Measurements from ENCODE around the gene PLEKHG1.

- TF ChIP-seq ZFP3 (CRISPR knock-in tag; IDR thresholded peaks at IDR 0.05) (no peak), CREB5 (CRISPR knock-in tag; IDR thresholded peaks at IDR 0.05; ENCODE audit: low read depth) (no peak), TOX (CRISPR knock-in tag; IDR thresholded peaks at IDR 0.05; ENCODE audit: borderline replicate concordance) (no peak), ZFP30 (CRISPR knock-in tag; IDR thresholded peaks at IDR 0.05) (no peak), RARB (CRISPR knock-in tag; IDR thresholded peaks at IDR 0.05) (no peak), CSRNP3 (CRISPR knock-in tag; IDR thresholded peaks at IDR 0.05) (no peak), OSR1 (CRISPR knock-in tag; IDR thresholded peaks at IDR 0.05) (no peak), BACH2 (CRISPR knock-in tag; IDR thresholded peaks at IDR 0.05; ENCODE audit: borderline replicate concordance) (no peak), POU6F1 (CRISPR knock-in tag; IDR thresholded peaks at IDR 0.05; ENCODE audit: borderline replicate concordance, low read depth) (no peak), ARNTL (CRISPR knock-in tag; IDR thresholded peaks at IDR 0.05; ENCODE audit: borderline replicate concordance, low read depth) (no peak), PATZ1 (CRISPR knock-in tag; IDR thresholded peaks at IDR 0.05; ENCODE audit: borderline replicate concordance) (no peak)
Measured at GRCh38 chr6:150613269-150613668, 13.6 kb downstream of the PLEKHG1 start.
